HepG2 (cell line): Measurements from ENCODE around the gene HCN4. TPM values are rescaled to one million over a fixed set of nuclear protein-coding genes. Genes with fewer than 3 reads are reported as not detected.

Source experiments
- ATAC-seq: fragments of 200-7000 bp; cut with Tn5 transposase; 3 replicates; pipeline ENCODE4 v1.9.1; 2020; ENCODE audit warnings: mild to moderate bottlenecking, moderate library complexity
- BruUV-seq: library from RNA; stranded (reverse); fragments of 400-500 nt; replicated peaks from 2 replicates; lab custom pipeline; 2021; lab: Mats Ljungman, UMichigan
- CTCF ChIA-PET: fragments of 300-600 bp; formaldehyde crosslinking; extraction: SDS; loops from one replicate; lab custom pipeline; 2021; ENCODE audit warnings: low total read pairs, inconsistent platforms, low intra/inter-chr PET ratio; lab: Yijun Ruan, JAX
- POLR2A ChIA-PET: fragments of 350-600 bp; sonication (Branson Sonifier 250); formaldehyde crosslinking; loops from one replicate; lab custom pipeline; 2020; ENCODE audit warnings: antibody characterized with exemption, inconsistent platforms; lab: Yijun Ruan, JAX
- DNase-seq: peaks from one replicate; pipeline ENCODE4 v3.0.0-alpha.2; 2015; ENCODE audit warnings: low spot score
- FAIRE-seq: peaks from 3 replicates; lab custom pipeline; 2011; peaks lifted over from hg19 to GRCh38; lab: Jason Lieb, UNC
- H2AFZ ChIP-seq: one replicate; pipeline ENCODE4 v1.6.1; 2011; ENCODE audit warnings: low read length, inconsistent platforms
- H3K27ac ChIP-seq: fragments of 300-600 bp; 3 replicates; pipeline ENCODE4 v1.8.0; 2011; ENCODE audit warnings: mixed run types, mild to moderate bottlenecking, mixed read lengths, low read length, inconsistent platforms; ENCODE audit not compliant: insufficient read depth; ENCODE audit errors: extremely low read length
- H3K27me3 ChIP-seq, 2 experiments: fragments of 200-600 bp in 1 of 2; 2 replicates in 1 of 2; 3 replicates in 1 of 2; pipeline versions ENCODE4 v1.6.0 to v1.8.0; 2011; ENCODE audit warnings: low read length in 2 of 2, mild to moderate bottlenecking in 2 of 2, moderate library complexity in 2 of 2, inconsistent platforms in 1 of 2; ENCODE audit not compliant: insufficient read depth in 2 of 2, control insufficient read depth in 1 of 2
- H3K36me3 ChIP-seq, 2 experiments: fragments of 200-600 bp in 1 of 2; replicated peaks in 1 of 2; 2 replicates in 1 of 2; 3 replicates in 1 of 2; pipeline versions ENCODE4 v1.5.1 to v1.8.0; 2011; ENCODE audit warnings: low read length in 2 of 2, inconsistent platforms in 1 of 2; ENCODE audit not compliant: insufficient read depth in 2 of 2, control insufficient read depth in 1 of 2
- H3K4me1 ChIP-seq: 2 replicates; pipeline ENCODE4 v1.5.1; 2012; ENCODE audit warnings: low read length, inconsistent platforms; ENCODE audit not compliant: insufficient read depth
- H3K4me2 ChIP-seq: 2 replicates; pipeline ENCODE4 v1.6.0; 2011; ENCODE audit warnings: low read depth, low read length, inconsistent platforms
- H3K4me3 ChIP-seq, 3 experiments: fragments of 200-600 bp in 1 of 3; sonication (generic), shearing (Covaris generic) in 1 of 3; replicated peaks in 1 of 3; 2 replicates each; pipeline ENCODE4 v1.5.1; 2011 to 2016; ENCODE audit warnings: low read length in 3 of 3, inconsistent platforms in 2 of 3, low read depth in 2 of 3, mild to moderate bottlenecking in 2 of 3, control low read depth in 1 of 3, mixed read lengths in 1 of 3; ENCODE audit not compliant: insufficient read depth in 1 of 3
- H3K79me2 ChIP-seq: one replicate; pipeline ENCODE4 v1.6.1; 2011; ENCODE audit warnings: low read length, inconsistent platforms; ENCODE audit not compliant: insufficient read depth
- H3K9ac ChIP-seq: 2 replicates; pipeline ENCODE4 v1.6.0; 2011; ENCODE audit warnings: mild to moderate bottlenecking, low read depth, low read length, inconsistent platforms; ENCODE audit not compliant: insufficient read depth
- H3K9me3 ChIP-seq: 2 replicates; pipeline ENCODE4 v1.5.1; 2012; ENCODE audit warnings: mild to moderate bottlenecking, low read length
- H4K20me1 ChIP-seq: 2 replicates; pipeline ENCODE4 v1.6.0; 2011; ENCODE audit warnings: inconsistent platforms, mild to moderate bottlenecking, low read length, moderate library complexity; ENCODE audit not compliant: insufficient read depth
- ARNT ChIP-seq: fragments of 450-650 bp; IDR thresholded peaks from 2 replicates; pipeline ENCODE4 v1.6.1; 2017
- EHMT2 ChIP-seq: fragments of 200-600 bp; sonication (generic); IDR thresholded peaks from 2 replicates; pipeline ENCODE4 v1.7.0; 2017; ENCODE audit warnings: antibody characterized with exemption, low read depth, low read length, borderline replicate concordance
- HNF4G ChIP-seq, 2 experiments: sonication (generic) in 1 of 2; formaldehyde crosslinking in 1 of 2; IDR thresholded peaks; 2 replicates each; pipeline versions ENCODE4 v1.4.0 to v1.6.1; 2011 to 2020; ENCODE audit warnings: borderline replicate concordance in 2 of 2, low read depth in 2 of 2, mild to moderate bottlenecking in 2 of 2, low read length in 1 of 2, missing genetic modification reagents in 1 of 2, moderate library complexity in 1 of 2
- SIX4 ChIP-seq: sonication (generic); formaldehyde crosslinking; IDR thresholded peaks from 2 replicates; pipeline ENCODE4 v1.4.0; 2020; ENCODE audit warnings: missing genetic modification reagents
- ZFP36L1 ChIP-seq: sonication (generic); formaldehyde crosslinking; IDR thresholded peaks from 2 replicates; pipeline ENCODE4 v1.8.0; 2022; ENCODE audit warnings: mild to moderate bottlenecking, missing genetic modification reagents, moderate library complexity
- ZNF34 ChIP-seq: sonication (generic); formaldehyde crosslinking; IDR thresholded peaks from 2 replicates; pipeline ENCODE4 v1.4.0; 2020; ENCODE audit warnings: mild to moderate bottlenecking, missing genetic modification reagents, borderline replicate concordance
- ZNF674 ChIP-seq: sonication (generic); formaldehyde crosslinking; IDR thresholded peaks from 2 replicates; pipeline ENCODE4 v1.5.0; 2020; ENCODE audit warnings: low read depth, mild to moderate bottlenecking, missing genetic modification reagents
- WGBS: methylation state at CpG from one replicate; pipeline ENCODE4 v1.1.6; 2017; ENCODE audit warnings: low lambda C conversion rate; 5-methylcytosine and 5-hydroxymethylcytosine counted together
- in situ Hi-C: cut with HindIII; loops from 2 replicates; pipeline ENCODE4 v1.10.0; 2017; ENCODE audit warnings: low pct_unique_long_range_greater_than_20kb; ENCODE audit not compliant: extremely low pct_ligation_motif_present
- intact Hi-C: fragments of 100-400 bp; cut with micrococcal nuclease; formaldehyde crosslinking; loops from one replicate; pipeline ENCODE4 v1.10.0; 2022; ENCODE audit not compliant: unreplicated experiment
- polyA plus RNA-seq, 8 experiments: library from polyadenylated mRNA; depleted of rRNA in 3 of 8; stranded (reverse) in 7 of 8; unstranded in 1 of 8; fragments of >200 nt; fragmentation: Illumina TruSeq in 4 of 8; extraction: Trizol in 4 of 8; gene quantifications; 2 replicates each; pipeline versions ENCODE4 v1.2.1 to v1.2.3, GENCODE V29; 2011 to 2016; ENCODE audit warnings: low read depth in 4 of 8, missing spikeins in 1 of 8, mixed read lengths in 1 of 8; ENCODE audit not compliant: insufficient read depth in 1 of 8
- total RNA-seq, 5 experiments: library from RNA; depleted of rRNA; stranded (reverse); fragments of >200 nt; fragmentation: Illumina TruSeq; extraction: Trizol; gene quantifications; 2 replicates each; pipeline ENCODE4 v1.2.3, GENCODE V29; 2016; ENCODE audit warnings: low read depth in 1 of 5
- TF ChIP-seq, protein P1 (sequence below): sonication (generic); formaldehyde crosslinking; IDR thresholded peaks from 2 replicates; pipeline ENCODE4 v1.8.0; 2022; ENCODE audit warnings: missing genetic modification reagents, mild to moderate bottlenecking, moderate library complexity, borderline replicate concordance
- TF ChIP-seq, protein P2 (sequence below): sonication (generic); formaldehyde crosslinking; IDR thresholded peaks from 2 replicates; pipeline ENCODE4 v1.8.0; 2022; ENCODE audit warnings: low read depth, missing genetic modification reagents
- TF ChIP-seq, protein P3 (sequence below): sonication (generic); formaldehyde crosslinking; IDR thresholded peaks from 2 replicates; pipeline ENCODE4 v1.5.1; 2020; ENCODE audit warnings: missing genetic modification reagents, mild to moderate bottlenecking, borderline replicate concordance

HCN4 gene
- total and polyA plus RNA-seq, 2 of the 13 experiments (the other 11 are each of a cell fraction or from before 2014, with no cell fraction given) = not detected

DNA sequence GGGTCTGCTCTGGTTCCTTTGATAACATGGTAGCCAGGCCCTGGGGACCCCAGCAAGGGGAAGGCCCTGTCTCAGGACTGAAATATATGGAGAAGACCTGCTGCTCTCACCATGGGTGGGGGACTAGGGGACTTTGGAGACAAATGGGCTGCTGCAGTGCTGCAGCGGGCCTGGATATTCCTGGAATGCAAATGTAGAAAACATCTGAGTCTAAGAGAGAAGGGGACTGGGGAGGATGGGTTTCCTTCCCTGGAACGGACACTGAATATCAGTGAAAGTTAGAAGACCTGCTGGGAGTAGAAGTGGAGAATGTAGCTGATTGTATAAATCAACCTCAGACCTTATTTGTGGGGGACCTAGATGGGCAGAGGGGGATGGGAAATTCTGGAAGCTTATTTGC is 3.1 kb upstream of the HCN4 start:
- no peak overlapping the region for H2AFZ ChIP-seq
- no TSS peak for BruUV-seq
- H3K4me3 ChIP-seq = no peak overlapping the region
- no peak overlapping the region for H3K4me2 ChIP-seq
- ATAC-seq (no peak), FAIRE-seq (no peak), DNase-seq (no peak)
- intact Hi-C loops (no loop called here), in situ Hi-C loops (no loop called here)
- peaks cover 4% of the 10 kb centered on the region for H3K9me3 ChIP-seq
- no peak overlapping the region for H3K27ac ChIP-seq
- no peaks in the 10 kb centered on the region for H3K4me1 ChIP-seq
- no peak overlapping the region for H3K9ac ChIP-seq
- POLR2A ChIA-PET = no interaction called here
- H3K79me2 ChIP-seq = no peaks in the 10 kb centered on the region
- H4K20me1 ChIP-seq = peaks cover 2% of the 10 kb centered on the region; the same call in 1 of the 2 replicates
- peaks cover 11 to 42% of the 10 kb centered on the region in 2 experiments; a peak in 4 of 5 replicates for H3K27me3 ChIP-seq
- H3K36me3 ChIP-seq = no peaks in the 10 kb centered on the region
- WGBS = 2% methylated on average over 2 of the region's 2 CpGs
- TF ChIP-seq, protein P1, sequence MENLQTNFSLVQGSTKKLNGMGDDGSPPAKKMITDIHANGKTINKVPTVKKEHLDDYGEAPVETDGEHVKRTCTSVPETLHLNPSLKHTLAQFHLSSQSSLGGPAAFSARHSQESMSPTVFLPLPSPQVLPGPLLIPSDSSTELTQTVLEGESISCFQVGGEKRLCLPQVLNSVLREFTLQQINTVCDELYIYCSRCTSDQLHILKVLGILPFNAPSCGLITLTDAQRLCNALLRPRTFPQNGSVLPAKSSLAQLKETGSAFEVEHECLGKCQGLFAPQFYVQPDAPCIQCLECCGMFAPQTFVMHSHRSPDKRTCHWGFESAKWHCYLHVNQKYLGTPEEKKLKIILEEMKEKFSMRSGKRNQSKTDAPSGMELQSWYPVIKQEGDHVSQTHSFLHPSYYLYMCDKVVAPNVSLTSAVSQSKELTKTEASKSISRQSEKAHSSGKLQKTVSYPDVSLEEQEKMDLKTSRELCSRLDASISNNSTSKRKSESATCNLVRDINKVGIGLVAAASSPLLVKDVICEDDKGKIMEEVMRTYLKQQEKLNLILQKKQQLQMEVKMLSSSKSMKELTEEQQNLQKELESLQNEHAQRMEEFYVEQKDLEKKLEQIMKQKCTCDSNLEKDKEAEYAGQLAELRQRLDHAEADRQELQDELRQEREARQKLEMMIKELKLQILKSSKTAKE (CRISPR knock-in tag) = no peak
- TF ChIP-seq HNF4G (IDR thresholded peaks at IDR 0.05; ENCODE audit: borderline replicate concordance, low read depth, low read length) (no peak), HNF4G (CRISPR knock-in tag; IDR thresholded peaks at IDR 0.05; ENCODE audit: borderline replicate concordance, low read depth) (no peak), ZFP36L1 (CRISPR knock-in tag) (no peak), SIX4 (CRISPR knock-in tag) (no peak)
- CTCF ChIA-PET = no interaction called here

DNA sequence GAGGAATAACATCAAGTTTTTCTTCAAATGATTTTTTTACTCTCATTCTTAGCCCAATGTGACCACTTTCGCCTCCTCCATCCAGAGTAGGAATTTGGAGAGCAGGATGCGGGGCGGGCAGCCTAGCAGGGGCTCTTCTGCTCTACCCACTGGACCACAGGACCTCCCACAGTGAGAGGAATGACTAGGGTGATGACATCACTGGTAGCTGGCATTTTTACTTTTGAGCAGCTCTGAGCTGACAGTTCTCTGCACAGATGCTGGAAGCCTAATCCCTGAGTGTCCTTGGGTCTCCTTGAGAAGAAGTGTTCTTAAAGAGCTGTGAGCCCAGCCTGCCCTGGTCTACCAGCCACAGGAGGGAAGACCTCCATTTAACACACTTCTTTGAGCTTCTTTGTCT is 1.4 kb upstream of the HCN4 start:
- Histone ChIP-seq H3K36me3 (no peaks in the 10 kb centered on the region), H3K4me2 (no peak overlapping the region), H3K79me2 (no peaks in the 10 kb centered on the region), H3K27ac (no peak overlapping the region), H3K9me3 (no peaks in the 10 kb centered on the region), H2AFZ (no peak overlapping the region), H4K20me1 (peaks cover 2% of the 10 kb centered on the region; the same call in 1 of the 2 replicates), H3K4me3 (no peak overlapping the region), H3K9ac (no peak overlapping the region), H3K27me3 (peaks cover 12 to 58% of the 10 kb centered on the region in 2 experiments; a peak in 4 of 5 replicates), H3K4me1 (no peaks in the 10 kb centered on the region)
- BruUV-seq = no TSS peak
- DNase-seq (no peak), ATAC-seq (no peak), FAIRE-seq (no peak)
- ChIA-PET POLR2A (no interaction called here), CTCF (no interaction called here)
- 58% methylated on average over 3 of the region's 3 CpGs for WGBS
- in situ Hi-C loops (no loop called here), intact Hi-C loops (no loop called here)
- no peak for TF ChIP-seq ZNF34 (CRISPR knock-in tag)
- TF ChIP-seq, protein P2, sequence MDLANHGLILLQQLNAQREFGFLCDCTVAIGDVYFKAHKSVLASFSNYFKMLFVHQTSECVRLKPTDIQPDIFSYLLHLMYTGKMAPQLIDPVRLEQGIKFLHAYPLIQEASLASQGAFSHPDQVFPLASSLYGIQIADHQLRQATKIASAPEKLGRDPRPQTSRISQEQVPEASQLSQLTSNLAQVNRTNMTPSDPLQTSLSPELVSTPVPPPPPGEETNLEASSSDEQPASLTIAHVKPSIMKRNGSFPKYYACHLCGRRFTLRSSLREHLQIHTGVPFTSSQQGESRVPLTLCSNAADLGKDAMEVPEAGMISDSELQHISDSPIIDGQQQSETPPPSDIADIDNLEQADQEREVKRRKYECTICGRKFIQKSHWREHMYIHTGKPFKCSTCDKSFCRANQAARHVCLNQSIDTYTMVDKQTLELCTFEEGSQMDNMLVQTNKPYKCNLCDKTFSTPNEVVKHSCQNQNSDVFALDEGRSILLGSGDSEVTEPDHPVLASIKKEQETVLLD (CRISPR knock-in tag) = no peak
- TF ChIP-seq ZNF674 (CRISPR knock-in tag) = no peak
- TF ChIP-seq, protein P3, sequence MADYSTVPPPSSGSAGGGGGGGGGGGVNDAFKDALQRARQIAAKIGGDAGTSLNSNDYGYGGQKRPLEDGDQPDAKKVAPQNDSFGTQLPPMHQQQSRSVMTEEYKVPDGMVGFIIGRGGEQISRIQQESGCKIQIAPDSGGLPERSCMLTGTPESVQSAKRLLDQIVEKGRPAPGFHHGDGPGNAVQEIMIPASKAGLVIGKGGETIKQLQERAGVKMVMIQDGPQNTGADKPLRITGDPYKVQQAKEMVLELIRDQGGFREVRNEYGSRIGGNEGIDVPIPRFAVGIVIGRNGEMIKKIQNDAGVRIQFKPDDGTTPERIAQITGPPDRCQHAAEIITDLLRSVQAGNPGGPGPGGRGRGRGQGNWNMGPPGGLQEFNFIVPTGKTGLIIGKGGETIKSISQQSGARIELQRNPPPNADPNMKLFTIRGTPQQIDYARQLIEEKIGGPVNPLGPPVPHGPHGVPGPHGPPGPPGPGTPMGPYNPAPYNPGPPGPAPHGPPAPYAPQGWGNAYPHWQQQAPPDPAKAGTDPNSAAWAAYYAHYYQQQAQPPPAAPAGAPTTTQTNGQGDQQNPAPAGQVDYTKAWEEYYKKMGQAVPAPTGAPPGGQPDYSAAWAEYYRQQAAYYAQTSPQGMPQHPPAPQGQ = no peak
- no peak for TF ChIP-seq EHMT2
- no peak for TF ChIP-seq HNF4G (IDR thresholded peaks at IDR 0.05; ENCODE audit: borderline replicate concordance, low read depth, low read length)
- no peak for TF ChIP-seq HNF4G (CRISPR knock-in tag; IDR thresholded peaks at IDR 0.05; ENCODE audit: borderline replicate concordance, low read depth)
- TF ChIP-seq ARNT = no peak
